Measurements from ENCODE around the gene NEURL1B.

NEURL1B gene

GRCh38 chr5:172659909-172660628 is 19.0 kb downstream of the NEURL1B start:
- H3K4me3 ChIP-seq (ENCODE audit: low read depth, low read length) = no peak overlapping the region
- 0 out of 2 replicates have a peak, but pooled peaks have one; percentile 13 for TF ChIP-seq MYC (IDR thresholded peaks at IDR 0.05; ENCODE audit: low read depth, low read length)
- TF ChIP-seq POLR2A (IDR thresholded peaks at IDR 0.05; ENCODE audit: extremely low read depth, insufficient read length) = peak; percentile 10
- no peak for TF ChIP-seq CTCF (IDR thresholded peaks at IDR 0.05; ENCODE audit: low read depth, low read length)
- TF ChIP-seq MAX (IDR thresholded peaks at IDR 0.05; ENCODE audit: low read depth, low read length) = peak; percentile 56
- DNase-seq (ENCODE audit: low read depth) = peak; percentile 91

- DNase-seq (ENCODE audit: low read depth) = no peak
- no peak overlapping the region for H3K4me3 ChIP-seq (ENCODE audit: low read depth, low read length)
- no peak for TF ChIP-seq POLR2A (IDR thresholded peaks at IDR 0.05; ENCODE audit: extremely low read depth, insufficient read length)
- no peak for TF ChIP-seq CTCF (IDR thresholded peaks at IDR 0.05; ENCODE audit: low read depth, low read length)
- no peak for TF ChIP-seq MAX (IDR thresholded peaks at IDR 0.05; ENCODE audit: low read depth, low read length)
- no peak for TF ChIP-seq MYC (IDR thresholded peaks at IDR 0.05; ENCODE audit: low read depth, low read length)
Measured at GRCh38 chr5:172660974-172661373, 19.9 kb downstream of the NEURL1B start.

GRCh38 chr5:172661526-172661925 is 20.5 kb downstream of the NEURL1B start:
- no peak overlapping the region for H3K4me3 ChIP-seq (ENCODE audit: low read depth, low read length)
- TF ChIP-seq CTCF (IDR thresholded peaks at IDR 0.05; ENCODE audit: low read depth, low read length) (no peak), POLR2A (IDR thresholded peaks at IDR 0.05; ENCODE audit: extremely low read depth, insufficient read length) (no peak), MAX (IDR thresholded peaks at IDR 0.05; ENCODE audit: low read depth, low read length) (no peak)
- no peak for DNase-seq (ENCODE audit: low read depth)

- H3K4me3 ChIP-seq (ENCODE audit: low read depth, low read length) = no peak overlapping the region
- DNase-seq (ENCODE audit: low read depth) = no peak
- TF ChIP-seq MYC (IDR thresholded peaks at IDR 0.05; ENCODE audit: low read depth, low read length) = no peak
- no peak for TF ChIP-seq CTCF (IDR thresholded peaks at IDR 0.05; ENCODE audit: low read depth, low read length)
- no peak for TF ChIP-seq POLR2A (IDR thresholded peaks at IDR 0.05; ENCODE audit: extremely low read depth, insufficient read length)
- no peak for TF ChIP-seq MAX (IDR thresholded peaks at IDR 0.05; ENCODE audit: low read depth, low read length)
Measured at GRCh38 chr5:172662596-172662995, 21.5 kb downstream of the NEURL1B start.

- DNase-seq (ENCODE audit: low read depth) = no peak
- TF ChIP-seq CTCF (IDR thresholded peaks at IDR 0.05; ENCODE audit: low read depth, low read length) (peak; percentile 19), POLR2A (IDR thresholded peaks at IDR 0.05; ENCODE audit: extremely low read depth, insufficient read length) (no peak)
- no peak overlapping the region for H3K4me3 ChIP-seq (ENCODE audit: low read depth, low read length)
Measured at GRCh38 chr5:172664018-172664417, 23.0 kb downstream of the NEURL1B start.
